HG03045 (cell line): ENCODE measurements around the gene NUBP2.

ENCODE experiments used
- ATAC-seq: cut with Tn5 transposase; IDR thresholded peaks from one replicate; pipeline ENCODE4 v1.9.1; 2021; ENCODE audit warnings: mild to moderate bottlenecking, moderate library complexity; ENCODE audit not compliant: unreplicated experiment

The NUBP2 gene, protein sequence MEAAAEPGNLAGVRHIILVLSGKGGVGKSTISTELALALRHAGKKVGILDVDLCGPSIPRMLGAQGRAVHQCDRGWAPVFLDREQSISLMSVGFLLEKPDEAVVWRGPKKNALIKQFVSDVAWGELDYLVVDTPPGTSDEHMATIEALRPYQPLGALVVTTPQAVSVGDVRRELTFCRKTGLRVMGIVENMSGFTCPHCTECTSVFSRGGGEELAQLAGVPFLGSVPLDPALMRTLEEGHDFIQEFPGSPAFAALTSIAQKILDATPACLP

DNA sequence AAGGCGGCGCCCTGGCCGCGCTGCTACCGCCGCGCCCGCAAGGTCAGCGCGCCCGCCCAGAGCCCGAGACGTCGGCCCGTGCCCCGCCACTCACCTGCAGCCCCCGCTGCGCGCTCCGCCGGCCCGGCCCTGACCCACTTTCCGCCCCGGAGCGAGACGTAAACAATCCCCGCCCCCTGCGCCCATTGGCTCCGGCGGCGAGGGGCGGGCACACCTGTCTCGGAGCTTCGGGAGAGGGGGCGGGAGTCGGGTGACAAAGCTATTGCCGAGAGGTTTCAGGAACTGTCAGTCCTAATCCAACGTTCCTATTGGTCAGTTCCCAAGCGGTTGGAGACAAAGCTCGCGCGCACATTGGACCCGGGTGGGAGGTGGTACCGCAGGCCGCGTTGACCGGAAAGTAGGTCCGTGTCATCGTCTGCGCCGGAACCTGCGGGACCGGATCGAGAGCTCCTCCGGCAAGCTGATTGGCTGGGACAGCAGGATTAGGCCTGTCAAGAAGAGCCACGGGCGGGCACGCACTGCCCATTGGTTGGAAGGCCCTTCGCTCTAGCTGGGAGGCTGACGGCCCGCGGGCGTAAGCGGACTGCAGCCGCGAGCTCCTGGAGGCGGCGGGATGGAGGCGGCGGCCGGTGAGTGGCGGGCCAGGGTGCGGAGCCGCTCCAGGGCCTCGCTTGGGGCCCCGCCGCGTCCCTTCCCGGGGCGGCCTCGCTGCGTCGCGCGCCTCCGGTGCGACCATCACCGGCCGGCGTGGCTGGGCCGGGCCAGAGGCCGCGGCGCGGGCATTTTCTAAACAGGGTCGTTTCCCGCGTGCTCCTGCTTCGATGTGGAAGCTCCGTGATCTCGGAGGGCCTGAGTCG is at the start of gene NUBP2, which contains the start of gene SPSB3:
Gene NUBP2, plus strand, starts transcription at position 553 of the 857 bp plus-strand sequence. Its CDS starts 61 bp downstream, at position 614.
Gene SPSB3, minus strand, starts transcription at position 164 of the 857 bp plus-strand sequence. CDS start 1,088 bp downstream, outside the sequence.
- peak; percentile 80 for ATAC-seq

GRCh38 chr16:1734123-1734522 is 48.6 kb upstream of the NUBP2 start:
- ATAC-seq = no peak

GRCh38 chr16:1734816-1735215 is 47.9 kb upstream of the NUBP2 start:
- no peak for ATAC-seq

DNA sequence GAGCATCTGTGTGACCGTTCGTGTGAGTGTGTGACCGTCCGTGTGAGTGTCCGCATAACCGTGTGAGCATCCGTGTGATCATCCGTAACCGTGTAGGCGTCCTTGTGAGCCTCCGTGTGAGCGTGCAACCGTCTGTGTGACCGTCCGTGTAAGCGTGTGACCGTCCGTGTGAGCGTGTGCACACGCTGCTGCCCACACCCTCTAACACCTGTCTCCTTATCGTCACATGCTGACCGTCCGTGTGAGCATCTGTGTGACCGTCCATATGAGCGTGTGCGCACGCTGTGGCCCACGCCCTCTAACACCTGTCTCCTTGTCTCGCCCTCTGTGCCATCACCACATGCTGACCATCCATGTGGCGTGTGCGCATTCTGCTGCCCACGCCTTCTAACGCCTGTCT is 42.5 kb upstream of the NUBP2 start:
- no peak for ATAC-seq

GRCh38 chr16:1740781-1741490 is 41.8 kb upstream of the NUBP2 start:
- no peak for ATAC-seq

- ATAC-seq = no peak
Observed at GRCh38 chr16:1741553-1742165, 41.1 kb upstream of the NUBP2 start.

DNA sequence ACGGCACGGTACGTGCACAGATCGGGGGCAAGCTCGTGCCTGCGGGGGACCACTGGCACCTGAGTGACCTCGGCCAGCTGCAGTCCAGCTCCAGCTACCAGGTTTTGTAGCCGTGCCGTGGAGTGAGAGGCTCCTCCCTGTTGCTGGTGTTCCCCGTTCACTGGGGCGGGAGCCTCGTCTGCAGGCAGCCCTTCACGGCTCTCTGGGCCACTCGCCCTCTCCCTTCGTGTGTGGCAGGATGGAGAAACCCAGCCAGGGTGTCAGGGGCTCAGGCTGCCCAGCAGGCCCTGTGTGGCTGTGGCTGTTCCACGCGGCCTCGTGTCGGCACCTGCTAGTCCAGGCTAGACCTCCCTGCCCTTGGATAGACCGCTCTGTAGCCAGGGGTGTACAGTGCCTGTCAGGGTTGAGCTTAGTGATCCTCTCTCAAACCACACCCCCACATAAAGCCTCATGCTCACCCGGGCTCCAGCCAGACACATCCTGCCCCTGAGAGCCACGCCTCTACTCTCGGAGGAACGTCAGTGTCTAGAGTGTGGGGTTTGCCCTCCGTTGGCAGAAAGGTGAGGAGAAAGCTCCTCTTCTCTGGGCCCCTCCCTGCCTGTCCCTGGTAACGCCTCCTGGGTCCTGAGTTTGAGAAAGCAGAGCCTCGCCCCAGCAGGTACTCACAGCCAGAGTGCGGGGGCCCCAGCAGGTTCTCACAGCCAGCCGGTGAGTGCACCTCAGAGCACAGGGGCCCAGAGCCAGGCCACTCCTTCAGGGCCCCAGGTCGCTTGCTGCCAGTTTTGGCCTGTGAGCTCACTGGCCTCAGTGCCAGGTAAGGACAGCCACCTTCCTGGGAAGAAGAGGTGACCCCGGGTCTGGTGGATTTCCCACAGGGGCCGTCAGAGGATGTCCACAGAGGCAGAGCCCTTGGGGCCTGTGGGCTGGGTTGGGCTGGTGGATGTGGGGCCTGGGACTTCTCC is 39.1 kb upstream of the NUBP2 start:
- no peak for ATAC-seq

- ATAC-seq = no peak
Observed at GRCh38 chr16:1744338-1744840, 38.4 kb upstream of the NUBP2 start.

DNA sequence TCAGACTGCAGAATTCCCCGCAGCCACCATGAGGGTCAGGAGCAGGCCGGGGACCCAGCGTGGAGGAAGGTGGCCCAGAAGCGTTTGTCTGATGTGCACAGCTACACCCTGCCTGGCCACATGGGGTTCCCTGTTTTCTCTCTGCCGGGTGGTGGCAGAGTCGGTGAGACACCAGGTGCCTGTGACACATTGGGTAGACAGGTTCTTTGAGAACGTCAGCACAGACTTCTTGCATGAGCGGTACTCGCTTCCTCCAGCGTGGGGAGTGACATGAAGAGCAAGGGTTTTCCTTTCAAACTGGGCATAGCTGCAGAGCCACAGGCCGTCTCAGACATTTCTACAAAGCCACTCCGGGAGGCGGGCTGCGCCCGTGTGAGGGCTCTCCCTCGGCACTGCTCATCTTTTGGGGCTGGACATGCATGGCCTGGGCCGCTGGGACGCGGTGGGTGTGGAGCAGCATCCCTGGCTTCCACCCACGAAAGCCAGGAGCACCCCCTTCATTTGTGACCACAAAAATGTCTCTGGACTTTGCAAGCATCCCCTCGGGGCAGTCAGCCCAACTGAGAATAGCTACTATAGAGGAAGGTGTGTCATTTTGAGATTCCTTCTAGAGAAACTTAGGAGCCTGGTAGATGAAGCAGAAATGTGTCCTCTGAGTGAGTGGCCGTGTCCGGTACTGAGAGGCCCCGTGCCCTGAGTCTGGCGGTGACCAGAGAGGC is 37.4 kb upstream of the NUBP2 start:
- no peak for ATAC-seq

DNA sequence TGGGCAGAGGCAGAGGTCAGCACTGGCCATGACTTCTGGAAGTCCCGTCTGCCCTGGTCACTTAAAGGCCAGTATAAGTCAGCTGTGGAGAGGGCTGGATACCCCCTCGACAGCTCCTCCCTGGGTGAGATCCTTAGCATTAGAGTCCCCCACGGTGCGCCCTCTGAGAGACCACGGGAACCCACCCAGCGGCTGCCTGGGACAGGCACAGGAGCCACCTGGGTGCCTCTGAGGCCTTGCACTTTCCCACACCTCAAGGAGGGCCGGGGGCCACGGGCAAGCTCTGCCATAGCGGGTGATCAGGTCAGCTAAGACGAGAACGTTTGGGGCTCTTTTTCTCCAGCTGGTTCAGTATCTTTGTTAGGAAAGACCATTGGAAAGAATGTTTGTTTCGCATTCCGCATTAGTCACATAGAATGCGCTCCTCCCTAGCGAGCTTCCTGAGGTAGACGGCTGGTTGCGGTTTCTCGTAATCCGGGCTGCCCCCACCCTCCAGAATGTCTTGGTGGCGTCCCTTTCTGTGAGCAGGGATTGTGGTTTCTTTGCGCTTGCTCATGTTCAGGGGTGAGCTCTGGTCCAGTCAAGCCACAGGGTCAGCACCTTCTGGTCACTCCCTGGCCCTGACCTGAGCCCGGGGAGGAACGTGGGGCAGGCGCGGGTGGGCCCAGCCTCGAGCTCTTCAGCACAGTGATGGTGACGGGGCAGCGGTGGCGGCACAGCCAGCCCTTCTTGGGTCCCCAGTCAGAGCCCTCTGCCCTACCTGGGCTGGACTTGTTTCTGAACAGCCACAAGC is 36.7 kb upstream of the NUBP2 start:
- no peak for ATAC-seq

- no peak for ATAC-seq
Observed at GRCh38 chr16:1746693-1747195, 36.0 kb upstream of the NUBP2 start.

DNA sequence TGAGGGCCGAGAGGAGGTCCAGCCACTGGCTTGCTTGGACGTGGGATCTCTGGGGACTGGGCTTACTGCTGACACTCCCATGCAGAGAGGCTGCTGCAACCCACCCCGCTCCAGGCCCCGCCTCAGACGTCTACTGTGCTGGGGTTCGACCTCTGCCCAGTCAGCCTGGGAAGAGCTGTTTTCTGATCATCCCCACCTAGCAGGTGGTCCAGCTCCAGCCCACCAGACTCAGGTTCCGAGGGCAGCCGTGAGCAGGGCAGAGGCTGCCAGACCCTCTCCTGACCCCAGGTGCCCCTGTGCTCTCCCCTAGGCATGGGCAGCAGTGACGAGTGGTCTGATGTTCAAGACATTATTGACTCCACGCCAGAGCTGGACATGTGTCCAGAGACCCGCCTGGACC is 34.8 kb upstream of the NUBP2 start:
- ATAC-seq = no peak

DNA sequence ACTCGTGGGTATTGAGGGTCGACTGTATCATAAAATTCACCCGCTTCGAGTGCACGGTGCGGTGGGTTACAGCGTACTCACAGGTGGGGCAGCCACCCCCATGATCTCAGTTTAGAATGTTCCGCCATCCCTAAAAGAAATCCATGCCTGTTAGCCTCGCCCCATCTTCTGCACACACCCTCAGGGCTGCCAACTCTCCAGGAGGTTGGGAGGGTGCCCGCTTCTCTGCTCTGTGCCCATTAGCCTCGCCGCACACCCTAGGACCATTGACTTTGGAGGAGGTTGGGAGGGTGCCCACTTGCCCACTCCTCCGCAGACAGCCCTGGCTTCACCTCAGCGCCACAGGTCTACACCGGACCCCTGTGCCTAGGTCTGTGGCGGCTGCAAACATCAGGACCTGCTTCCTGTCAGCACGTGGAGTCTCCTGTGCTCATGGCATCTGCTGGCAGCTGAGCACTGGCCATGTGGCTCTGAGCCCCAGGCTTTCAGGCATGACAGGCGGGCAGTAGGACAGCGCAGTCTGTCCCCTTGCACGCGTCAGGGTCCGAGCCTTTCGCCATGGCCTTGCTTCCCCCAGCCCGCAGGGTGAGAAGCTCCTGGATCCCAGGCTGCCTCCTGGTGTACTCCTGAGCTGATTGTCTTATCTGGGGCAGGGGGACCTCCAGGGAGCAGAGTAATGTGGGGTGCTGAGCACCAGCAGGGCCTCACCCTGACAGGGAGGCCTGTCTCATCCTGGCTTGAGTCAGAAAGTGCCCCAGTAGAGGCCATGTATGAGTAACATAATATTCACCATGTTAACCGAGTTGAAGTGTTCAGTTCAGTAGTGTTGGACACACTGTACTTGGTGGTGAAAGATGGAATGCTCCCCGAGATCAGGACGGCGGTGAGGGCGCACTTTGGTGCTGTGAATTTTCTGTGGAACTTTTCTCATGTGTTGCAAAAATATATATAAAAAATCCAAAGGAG is 33.3 kb upstream of the NUBP2 start:
- no peak for ATAC-seq

GRCh38 chr16:1751946-1752345 is 30.8 kb upstream of the NUBP2 start:
- no peak for ATAC-seq

DNA sequence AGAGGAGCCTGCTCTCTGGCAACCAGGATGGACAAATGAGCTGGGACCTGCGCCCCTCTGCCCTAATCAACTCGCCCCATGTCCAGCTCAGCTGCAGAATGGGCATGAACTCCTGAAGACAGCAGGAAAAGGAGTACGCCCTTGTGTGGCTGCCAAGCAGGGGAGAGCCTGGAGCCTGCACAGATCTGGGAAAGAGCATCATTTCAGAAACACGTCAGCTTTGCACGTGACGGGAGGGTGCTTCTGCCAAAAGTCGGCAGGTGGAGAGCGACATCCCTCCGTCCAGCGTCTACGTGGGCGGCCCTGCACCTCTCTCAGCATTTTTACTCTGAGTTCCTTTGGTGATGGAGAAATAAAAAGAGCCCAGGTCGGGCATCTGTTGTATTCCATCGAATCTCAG is 29.9 kb upstream of the NUBP2 start:
- ATAC-seq = no peak

DNA sequence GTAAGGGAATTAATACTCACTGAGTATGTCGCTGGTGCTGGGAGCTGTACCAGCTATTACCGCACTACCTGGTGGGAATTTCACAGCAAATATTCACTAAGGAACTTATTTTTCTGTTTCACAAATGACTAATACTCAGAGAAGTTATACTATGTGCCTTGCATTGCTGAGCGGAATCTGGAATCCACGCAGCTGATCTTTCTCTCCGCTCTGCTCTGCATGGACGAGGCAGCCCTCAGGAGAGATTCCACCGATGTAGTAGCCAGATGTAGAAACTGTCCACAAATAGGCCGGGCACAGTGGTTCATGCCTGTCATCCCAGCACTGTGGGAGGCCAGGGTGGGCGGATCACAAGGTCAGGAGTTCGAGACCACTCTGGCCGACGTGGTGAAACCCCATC is 28.6 kb upstream of the NUBP2 start:
- ATAC-seq = no peak
